Nephron (organoid): Measurements from ENCODE around the gene IL11RA.

Source experiments
- H3K27ac Mint-ChIP-seq, 3 experiments: 2 replicates each; pipeline ENCODE4 v1.8.0; 2020; ENCODE audit warnings: mixed read lengths in 3 of 3, mild to moderate bottlenecking in 2 of 3, moderate library complexity in 1 of 3
- H3K27me3 Mint-ChIP-seq: 2 replicates; pipeline ENCODE4 v1.8.0; 2021; ENCODE audit warnings: low read depth, mild to moderate bottlenecking, moderate library complexity, mixed read lengths
- H3K36me3 Mint-ChIP-seq: 2 replicates; pipeline ENCODE4 v1.8.0; 2020; ENCODE audit warnings: low read depth, mixed read lengths
- H3K4me1 Mint-ChIP-seq: 2 replicates; pipeline ENCODE4 v1.8.0; 2020; ENCODE audit warnings: mixed read lengths
- H3K4me3 Mint-ChIP-seq, 3 experiments: 2 replicates each; pipeline ENCODE4 v1.8.0; 2020; ENCODE audit warnings: mild to moderate bottlenecking in 3 of 3, mixed read lengths in 3 of 3, moderate library complexity in 2 of 3
- H3K9me3 Mint-ChIP-seq: 2 replicates; pipeline ENCODE4 v1.8.0; 2020; ENCODE audit warnings: mixed read lengths
- CTCF ChIP-seq, 3 experiments: fragments of 200-600 bp; sonication (generic); IDR thresholded peaks; one replicate each; pipeline ENCODE4 v1.5.0; 2021; ENCODE audit warnings: antibody characterized with exemption in 3 of 3; ENCODE audit not compliant: unreplicated experiment in 3 of 3

Gene IL11RA

GRCh38 chr9:34688329-34689115, 36.5 kb downstream of the IL11RA start:
- H3K9me3 Mint-ChIP-seq: no peaks in the 10 kb centered on the region
- peaks cover 10% of the 10 kb centered on the region for H3K36me3 Mint-ChIP-seq
- no peaks in the 10 kb centered on the region for H3K4me1 Mint-ChIP-seq
- no peak overlapping the region for H3K4me3 Mint-ChIP-seq
- no peak for TF ChIP-seq CTCF (IDR thresholded peaks at IDR 0.05; ENCODE audit: unreplicated experiment in 3 of 3)
- H3K27me3 Mint-ChIP-seq: peaks cover 3% of the 10 kb centered on the region
- H3K27ac Mint-ChIP-seq: no peak overlapping the region

GRCh38 chr9:34689116-34689470, 37.1 kb downstream of the IL11RA start:
- no peaks in the 10 kb centered on the region for H3K4me1 Mint-ChIP-seq
- peaks cover 3% of the 10 kb centered on the region for H3K27me3 Mint-ChIP-seq
- H3K36me3 Mint-ChIP-seq: peaks cover 10% of the 10 kb centered on the region

DNA sequence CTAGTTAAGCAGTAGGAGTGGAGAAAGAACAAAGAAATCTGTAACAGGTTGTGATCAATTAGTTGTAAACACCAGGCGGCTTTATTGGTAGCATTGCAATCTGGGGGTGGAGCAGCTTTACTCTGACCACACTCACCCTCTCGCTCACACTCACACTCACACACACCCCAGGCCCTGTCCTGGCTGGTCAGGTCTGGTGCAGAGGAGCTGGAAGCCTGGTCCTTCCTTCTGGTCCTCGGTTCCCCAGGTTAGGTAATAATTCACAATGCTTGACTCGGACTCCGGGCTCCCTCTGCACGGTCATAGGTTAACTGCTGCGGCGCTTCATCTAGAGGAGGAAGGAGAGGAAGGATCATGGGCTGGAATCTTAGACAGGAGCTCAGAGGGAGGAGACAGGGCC, 37.5 kb downstream of the IL11RA start:
- Mint-ChIP-seq H3K4me3 (no peak overlapping the region), H3K9me3 (no peaks in the 10 kb centered on the region), H3K27ac (peak overlapping the region in 1 of 3 experiments; percentile 41), H3K36me3 (peaks cover 7% of the 10 kb centered on the region), H3K4me1 (no peaks in the 10 kb centered on the region), H3K27me3 (peaks cover 3% of the 10 kb centered on the region)
- TF ChIP-seq CTCF (IDR thresholded peaks at IDR 0.05; ENCODE audit: unreplicated experiment in 3 of 3): no peak

More at GRCh38 chr9:34689116-34689470, 37.1 kb downstream of the IL11RA start:
- no peak for TF ChIP-seq CTCF (IDR thresholded peaks at IDR 0.05; ENCODE audit: unreplicated experiment in 3 of 3)
- no peak overlapping the region for H3K4me3 Mint-ChIP-seq
- H3K9me3 Mint-ChIP-seq: no peaks in the 10 kb centered on the region
- no peak overlapping the region for H3K27ac Mint-ChIP-seq

DNA sequence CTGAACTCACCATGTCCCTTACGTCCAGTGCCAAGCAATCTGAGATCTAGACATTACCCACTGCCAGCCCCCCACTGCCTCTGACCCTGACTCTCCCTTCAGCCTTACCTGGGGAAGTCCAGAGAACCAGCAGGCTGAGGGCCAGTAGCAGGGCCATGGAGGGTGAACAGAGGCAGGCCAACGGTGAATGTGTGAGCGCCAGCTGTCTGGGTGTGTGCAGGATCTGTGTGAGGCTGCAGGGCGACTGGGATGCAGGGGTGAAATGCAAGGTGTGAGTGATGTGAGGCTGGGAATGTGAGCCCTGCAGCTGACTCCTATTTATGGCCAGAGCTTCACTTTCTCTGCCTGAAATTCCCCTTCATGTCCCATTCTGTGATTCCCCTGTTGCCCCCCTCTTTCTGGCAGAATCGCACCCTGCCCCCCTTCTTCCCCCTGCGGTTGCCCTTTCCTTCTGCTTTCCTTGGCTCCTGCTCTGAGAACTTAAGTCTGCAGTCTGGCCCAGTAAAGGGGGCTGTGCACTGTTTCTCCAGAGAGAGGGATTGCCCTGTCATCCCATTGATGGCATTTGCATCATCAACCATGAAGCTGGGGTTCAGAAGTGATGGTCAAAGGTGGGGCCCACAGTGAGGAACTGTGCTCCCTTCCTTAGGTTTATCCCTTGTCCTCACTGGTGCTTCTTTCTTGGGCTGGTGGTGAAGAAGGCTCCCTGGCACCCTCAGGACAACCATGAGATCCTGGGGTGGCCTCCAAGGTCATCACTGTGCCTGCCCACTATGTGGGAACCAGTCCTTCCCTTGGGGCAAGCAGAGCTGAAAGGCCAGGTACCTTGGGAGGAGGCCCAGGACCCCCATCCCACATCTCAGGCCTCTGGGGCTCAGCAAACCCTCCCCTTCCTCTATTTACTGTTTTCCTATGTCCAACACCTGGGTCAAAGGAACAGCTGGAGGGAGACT, 39.3 kb downstream of the IL11RA start, which contains the start of gene CCL19:
CCL19 (minus strand) TSS at position 294 of the 953 bp plus-strand sequence; CDS start at position 157, 137 bp downstream.
- H3K27ac Mint-ChIP-seq: no peak within 1 kb of the TSS
- no peaks in the 10 kb centered on the region for H3K4me1 Mint-ChIP-seq
- H3K27me3 Mint-ChIP-seq: peaks cover 3% of the 10 kb centered on the region
- no peak within 1 kb of the TSS for H3K4me3 Mint-ChIP-seq
- H3K36me3 Mint-ChIP-seq: peaks cover 4% of the 10 kb centered on the region
- no peaks in the 10 kb centered on the region for H3K9me3 Mint-ChIP-seq
- no peak for TF ChIP-seq CTCF (IDR thresholded peaks at IDR 0.05; ENCODE audit: unreplicated experiment in 3 of 3)

DNA sequence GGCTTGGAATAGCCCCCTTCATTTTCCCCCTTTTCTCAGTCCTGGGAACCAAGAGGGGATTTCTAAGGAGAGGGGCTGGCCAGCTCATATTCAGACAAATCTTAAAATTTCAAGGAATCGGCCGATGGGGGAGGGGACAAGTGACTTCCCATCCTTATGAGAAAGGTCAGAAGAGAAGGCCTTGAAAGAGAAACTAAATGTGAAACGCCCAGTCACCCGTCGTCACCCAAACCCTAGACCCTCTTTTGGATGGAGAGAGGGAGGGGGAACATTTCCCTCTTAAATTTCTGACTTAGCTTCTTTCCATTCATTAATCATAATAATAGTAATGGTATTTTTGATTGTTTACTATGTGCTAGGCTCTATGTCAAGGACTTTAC, 39.9 kb downstream of the IL11RA start:
- H3K4me1 Mint-ChIP-seq: no peaks in the 10 kb centered on the region
- no peak for TF ChIP-seq CTCF (IDR thresholded peaks at IDR 0.05; ENCODE audit: unreplicated experiment in 3 of 3)
- H3K4me3 Mint-ChIP-seq: no peak overlapping the region
- peaks cover 4% of the 10 kb centered on the region for H3K36me3 Mint-ChIP-seq
- no peak overlapping the region for H3K27ac Mint-ChIP-seq
- peaks cover 3% of the 10 kb centered on the region for H3K27me3 Mint-ChIP-seq
- H3K9me3 Mint-ChIP-seq: no peaks in the 10 kb centered on the region
